A673 (cell line): Measurements from ENCODE around the gene FAM168A.
"Not testable (repeated sequence)": the region's sequence is repeated elsewhere in the genome, so short reads cannot be mapped to it uniquely, and the experiment has no call there.

ENCODE experiments used
- CTCF ChIP-seq: fragments of 300-800, 200-600 bp; sonication (generic); conservative IDR thresholded peaks from 2 replicates; pipeline ENCODE4 v1.5.1; 2017; ENCODE audit warnings: low read depth, mild to moderate bottlenecking, antibody characterized with exemption, low read length, moderate library complexity, mixed read lengths
- EZH2 ChIP-seq: fragments of 200-600 bp; sonication (generic); IDR thresholded peaks from 2 replicates; pipeline ENCODE4 v1.6.1; 2017; ENCODE audit warnings: borderline replicate concordance, low read depth, mild to moderate bottlenecking, mixed read lengths, antibody characterized with exemption, low read length; ENCODE audit not compliant: poor library complexity, severe bottlenecking

GRCh38 chr11:73470036-73470612 is 127.8 kb downstream of the FAM168A start:
- TF ChIP-seq CTCF, EZH2: not testable (repeated sequence)
